NOMO-1 treated with DMSO at 0.1 percent for 48 hours (cell line): ENCODE measurements around the gene HSP90AB1.

Experiments used
- DNase-seq: peaks from one replicate; lab custom pipeline; 2025; ENCODE audit not compliant: unreplicated experiment; lab: John Stamatoyannopoulos, UW

Gene HSP90AB1

GRCh38 chr6:44284867-44285266 lies 38.0 kb downstream of the HSP90AB1 start:
- no peak for DNase-seq

- peak; percentile 14 for DNase-seq
These were observed 38.8 kb downstream of the HSP90AB1 start for GRCh38 chr6:44285552-44286284.

GRCh38 chr6:44286285-44286565 lies 39.3 kb downstream of the HSP90AB1 start:
- DNase-seq: no peak

- no peak for DNase-seq
These were observed 39.8 kb downstream of the HSP90AB1 start for GRCh38 chr6:44286747-44287146.

- DNase-seq: no peak
These were observed 42.9 kb downstream of the HSP90AB1 start for GRCh38 chr6:44289726-44290260.

- no peak for DNase-seq
These were observed 44.9 kb downstream of the HSP90AB1 start for GRCh38 chr6:44291841-44292240.

- DNase-seq: no peak
These were observed 45.9 kb downstream of the HSP90AB1 start for GRCh38 chr6:44292661-44293365.

- DNase-seq: no peak
These were observed 48.2 kb downstream of the HSP90AB1 start for GRCh38 chr6:44294832-44295791.

GRCh38 chr6:44297063-44298038 lies 50.5 kb downstream of the HSP90AB1 start:
- DNase-seq: no peak

GRCh38 chr6:44298055-44298803 lies 51.3 kb downstream of the HSP90AB1 start:
- DNase-seq: no peak

- DNase-seq: no peak
These were observed 52.0 kb downstream of the HSP90AB1 start for GRCh38 chr6:44298864-44299263.

GRCh38 chr6:44300292-44300823 lies 53.5 kb downstream of the HSP90AB1 start:
- no peak for DNase-seq

- DNase-seq: no peak
These were observed 54.2 kb downstream of the HSP90AB1 start for GRCh38 chr6:44301106-44301505.

- DNase-seq: no peak
These were observed 55.1 kb downstream of the HSP90AB1 start for GRCh38 chr6:44301782-44302564.

- no peak for DNase-seq
These were observed 56.0 kb downstream of the HSP90AB1 start for GRCh38 chr6:44302856-44303255.
